HG02763 (cell line): Measurements from ENCODE around the gene EFNB1.

Experiments
- ATAC-seq: cut with Tn5 transposase; IDR thresholded peaks from one replicate; pipeline ENCODE4 v1.9.1; 2021; ENCODE audit warnings: mild to moderate bottlenecking, moderate library complexity; ENCODE audit not compliant: unreplicated experiment

Gene EFNB1

DNA sequence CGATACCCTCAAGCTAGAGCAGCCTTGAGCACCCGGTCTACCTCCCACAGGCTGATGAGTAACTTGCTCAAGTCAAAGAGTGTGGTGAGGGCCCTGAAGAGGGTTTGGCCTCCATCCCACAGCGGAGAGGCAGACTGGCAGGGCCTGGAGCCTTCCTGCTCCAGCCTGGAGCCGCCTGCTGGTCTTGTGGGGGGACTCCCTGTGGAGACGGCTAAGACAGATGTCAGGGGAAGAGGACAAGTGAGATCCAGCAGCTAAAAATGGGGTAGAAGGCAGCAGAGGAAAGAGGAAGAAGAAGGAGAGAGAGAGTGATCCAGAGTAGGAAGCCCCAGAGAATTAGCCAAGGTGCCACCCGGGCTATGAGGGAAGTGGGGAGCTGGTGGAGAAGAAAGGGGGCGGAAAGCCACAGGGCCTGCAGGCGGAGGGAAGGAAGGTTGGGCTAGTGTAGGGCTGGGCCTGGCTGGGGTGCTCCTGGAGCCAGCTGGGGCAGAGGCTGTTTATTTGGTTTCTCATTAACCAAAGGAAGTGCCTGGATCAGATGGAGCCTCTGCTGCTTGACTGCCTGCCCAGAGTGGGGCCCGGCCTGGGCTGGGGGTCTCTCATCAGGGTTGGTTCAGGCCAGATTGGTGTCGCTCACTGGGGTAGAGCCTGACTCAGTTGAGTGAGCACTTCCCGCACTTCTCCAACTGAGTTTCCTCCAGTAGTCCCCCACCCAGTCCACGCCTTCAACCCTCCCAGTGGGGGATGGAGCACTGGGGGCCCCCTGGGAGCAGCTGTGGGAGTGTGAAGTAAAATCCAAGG is 14.2 kb downstream of the EFNB1 start:
- no peak for ATAC-seq

DNA sequence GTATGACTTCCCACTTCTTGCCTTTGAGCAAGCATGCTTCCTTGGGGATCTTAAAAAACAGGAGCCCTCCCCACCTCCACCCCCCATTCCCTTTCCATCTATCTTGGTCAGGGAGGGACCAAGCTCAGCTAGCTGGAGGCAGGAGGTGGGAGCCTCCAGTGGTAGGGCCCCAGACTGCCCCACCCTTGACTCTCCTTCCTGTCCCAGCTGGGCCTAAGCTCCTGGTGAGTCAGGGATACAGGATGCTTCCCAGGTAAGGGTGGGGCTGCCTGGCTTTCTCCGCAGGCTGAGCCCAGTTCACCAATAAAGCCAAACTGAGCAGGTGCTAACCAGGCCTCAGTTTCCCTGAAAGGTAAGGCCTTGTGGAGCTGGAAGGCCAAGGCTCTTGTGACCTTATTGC is 15.2 kb downstream of the EFNB1 start:
- no peak for ATAC-seq

- no peak for ATAC-seq
Observed at GRCh38 chrX:68844581-68844980, 15.8 kb downstream of the EFNB1 start.

- ATAC-seq: no peak
Observed at GRCh38 chrX:68846536-68846935, 17.7 kb downstream of the EFNB1 start.

- no peak for ATAC-seq
Observed at GRCh38 chrX:68847172-68847571, 18.4 kb downstream of the EFNB1 start.

DNA sequence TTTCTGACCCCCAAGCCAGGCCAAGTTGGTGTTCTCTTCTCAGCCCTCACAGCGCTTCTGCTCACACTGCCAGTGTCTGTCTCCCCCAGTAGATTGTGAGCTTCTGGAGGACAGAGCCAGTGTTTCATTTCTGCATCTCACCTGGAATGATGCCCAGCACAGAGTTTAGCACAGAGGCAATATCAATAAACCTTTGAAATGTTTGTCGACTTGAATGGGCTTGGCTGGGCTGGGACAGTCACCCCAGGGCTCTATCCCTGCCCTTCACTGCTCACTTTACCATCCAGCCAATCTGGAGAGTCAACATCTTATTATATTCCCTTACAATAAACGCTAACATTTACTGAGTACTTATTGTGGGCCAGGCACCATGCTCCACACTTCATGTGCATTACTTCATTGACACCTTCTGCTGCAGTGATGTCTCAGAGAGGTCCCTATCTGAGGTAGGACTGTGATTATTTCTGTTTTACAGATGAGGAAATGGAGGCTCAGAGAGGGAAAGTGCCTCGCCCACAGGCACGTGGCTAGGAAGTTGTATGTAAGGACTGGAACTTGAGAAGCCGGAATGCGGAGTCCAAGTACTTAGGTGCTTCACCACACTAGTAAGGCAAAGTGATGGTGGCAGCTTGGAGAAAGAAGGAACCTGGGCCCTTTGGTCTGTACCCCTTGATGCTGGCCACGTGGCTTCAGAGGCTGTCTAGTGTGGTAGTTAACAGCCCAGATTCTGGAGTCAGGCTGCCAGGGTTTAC is 19.5 kb downstream of the EFNB1 start:
- no peak for ATAC-seq

DNA sequence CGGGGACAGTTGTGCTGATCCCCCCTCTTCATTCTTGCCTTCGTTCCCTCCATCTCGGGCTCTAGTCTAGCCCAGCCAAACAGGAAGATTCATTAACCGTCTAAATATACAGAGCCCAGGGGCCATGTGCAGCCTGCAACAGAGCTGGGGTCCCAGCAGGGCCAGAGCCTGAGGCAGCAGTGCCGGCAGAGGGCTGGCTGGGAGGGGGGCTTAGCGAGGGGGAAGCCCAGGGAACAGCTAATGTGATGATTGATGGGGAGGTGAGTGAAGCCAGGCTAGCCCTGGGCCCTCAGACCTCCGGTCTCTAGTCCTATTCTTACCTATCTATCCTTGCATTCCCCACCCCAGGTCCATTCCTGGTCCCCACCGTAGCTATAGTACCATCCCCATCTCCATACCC is 22.3 kb downstream of the EFNB1 start:
- ATAC-seq: no peak

DNA sequence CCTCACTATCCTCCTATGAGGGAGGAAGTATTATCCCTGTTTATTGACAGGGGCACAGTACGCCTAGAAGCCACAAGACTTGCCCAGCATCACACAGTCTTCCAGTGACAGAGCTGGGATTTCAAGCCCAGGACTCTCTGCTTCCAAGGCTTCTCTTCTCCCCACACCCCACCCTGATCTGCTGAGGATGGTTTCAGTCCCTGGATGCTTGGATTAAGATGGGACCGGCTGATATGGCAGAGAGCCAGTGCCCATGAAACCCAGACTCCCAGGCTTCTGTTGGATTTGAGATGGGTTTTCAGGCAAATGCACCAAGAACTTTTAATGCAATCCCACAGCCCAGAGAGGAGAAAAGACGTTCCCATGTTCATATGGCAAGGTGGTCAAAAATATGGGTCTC is 23.2 kb downstream of the EFNB1 start:
- ATAC-seq: no peak

- no peak for ATAC-seq
Observed at GRCh38 chrX:68853665-68854251, 24.9 kb downstream of the EFNB1 start.

- no peak for ATAC-seq
Observed at GRCh38 chrX:68865300-68865699, 36.5 kb downstream of the EFNB1 start.

GRCh38 chrX:68865926-68866325 is 37.1 kb downstream of the EFNB1 start:
- no peak for ATAC-seq

DNA sequence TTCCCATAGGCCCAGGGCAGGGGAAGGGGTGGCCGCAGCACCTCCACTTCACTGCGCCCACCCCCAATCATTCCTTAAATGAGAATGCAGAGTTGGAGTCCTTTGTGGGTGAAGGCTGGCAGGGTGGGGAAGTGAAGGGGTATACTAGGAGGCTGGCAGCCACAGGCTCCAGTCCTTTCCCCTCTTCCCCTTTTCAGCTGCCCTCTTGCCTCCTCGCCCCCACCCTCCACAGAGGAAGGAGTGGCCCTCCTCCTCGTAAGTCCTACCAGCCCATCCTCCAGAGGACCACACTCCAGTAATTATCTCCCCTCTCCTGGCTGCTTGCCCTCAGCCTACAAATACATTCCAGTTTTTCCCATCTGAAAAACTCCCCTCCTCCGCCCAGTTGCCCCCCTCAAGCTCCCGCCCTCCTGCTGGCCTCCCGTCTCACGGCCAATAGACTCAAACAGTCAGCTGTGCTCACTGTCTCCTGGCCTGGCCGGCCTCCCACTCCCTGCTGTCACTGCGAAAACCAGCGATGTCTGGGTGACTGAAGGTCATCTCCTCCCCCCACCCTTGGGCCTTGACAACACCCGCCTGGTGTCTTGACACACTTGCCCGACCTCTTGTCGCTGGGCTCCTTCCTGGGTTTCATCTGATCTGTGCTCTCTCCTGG is 38.8 kb downstream of the EFNB1 start:
- ATAC-seq: no peak

- ATAC-seq: no peak
Observed at GRCh38 chrX:68868316-68868715, 39.5 kb downstream of the EFNB1 start.

DNA sequence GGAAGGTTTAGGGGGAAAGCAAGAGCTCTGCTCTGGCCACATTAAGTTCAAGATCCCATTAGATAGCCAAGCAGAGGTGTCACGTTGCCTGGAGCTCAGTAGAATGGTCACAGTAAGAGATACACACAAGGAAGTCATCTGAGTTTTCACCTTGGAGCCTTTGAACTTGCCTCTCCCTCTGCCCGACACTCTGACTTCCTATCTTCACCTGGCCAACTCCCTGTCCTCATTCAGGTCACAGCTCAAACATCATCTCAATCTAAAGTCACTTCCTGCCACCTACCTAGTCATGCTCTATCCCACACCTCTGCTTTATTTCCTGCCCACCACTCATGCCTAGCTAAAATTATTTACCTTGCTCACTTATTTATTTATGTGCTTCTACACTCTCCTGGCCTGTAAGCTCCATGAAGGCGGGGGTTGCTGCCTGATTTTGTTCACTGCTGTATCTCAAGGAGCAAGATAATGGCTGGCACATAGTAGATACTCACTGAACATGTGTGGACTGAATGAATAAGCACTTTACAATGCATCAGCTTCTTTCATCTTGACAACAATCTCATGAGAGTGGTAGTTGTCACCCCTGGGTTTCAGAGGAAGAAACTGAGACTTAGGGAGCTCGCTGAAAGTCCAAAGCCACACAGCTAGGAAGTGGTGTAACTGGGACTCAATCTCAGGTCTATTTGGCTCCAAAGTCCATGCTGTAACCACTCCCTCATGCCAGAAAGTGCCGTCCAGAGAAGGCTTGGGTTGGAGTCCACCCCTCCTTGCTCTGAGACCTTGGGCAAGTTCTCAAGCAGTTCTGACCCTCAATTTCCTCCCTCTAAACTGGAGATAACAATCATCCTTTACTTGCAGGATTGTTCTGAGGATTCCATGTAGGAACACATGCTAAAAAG is 40.3 kb downstream of the EFNB1 start:
- ATAC-seq: no peak

DNA sequence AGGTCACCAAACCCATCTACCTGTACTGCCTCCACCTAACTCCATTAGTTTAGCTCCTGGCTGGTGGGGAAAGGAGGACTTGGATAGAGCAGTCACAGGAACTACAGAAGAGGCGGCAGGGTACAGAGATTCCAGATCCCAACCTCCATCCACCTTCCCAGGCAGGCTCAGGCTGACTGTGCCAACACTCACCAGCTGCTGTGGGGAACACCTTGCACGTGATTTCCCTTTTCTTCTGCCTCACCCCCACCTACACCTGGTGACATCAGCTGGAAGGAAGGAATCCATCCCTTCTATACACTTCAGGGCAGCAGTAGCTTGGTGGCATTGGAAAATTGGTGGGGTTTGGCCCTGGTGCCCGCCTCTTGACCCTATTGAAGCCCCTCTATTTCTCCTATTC is 41.5 kb downstream of the EFNB1 start:
- ATAC-seq: no peak

DNA sequence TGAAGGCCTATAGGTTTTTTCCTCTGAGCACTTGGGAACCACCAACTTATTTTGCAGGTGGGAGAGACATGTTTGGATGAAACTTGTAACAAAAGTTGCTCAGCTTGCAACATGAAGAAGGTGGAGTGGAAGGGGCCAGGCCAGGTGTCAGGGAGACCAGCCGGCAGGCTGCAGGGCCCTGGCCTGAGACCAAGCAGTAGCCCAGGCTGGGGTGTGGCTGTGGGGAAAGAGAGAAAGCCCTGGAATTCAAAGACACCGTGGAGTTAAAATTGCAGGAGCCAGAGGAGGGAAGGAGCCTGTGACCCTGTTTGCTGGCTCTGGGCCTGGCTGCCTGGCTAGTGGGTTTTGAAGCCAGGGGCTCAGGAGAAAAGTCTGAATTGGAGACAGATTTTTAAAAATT is 43.4 kb downstream of the EFNB1 start:
- no peak for ATAC-seq

GRCh38 chrX:68874076-68874475 is 45.3 kb downstream of the EFNB1 start:
- ATAC-seq: no peak

- ATAC-seq: no peak
Observed at GRCh38 chrX:68876731-68877130, 47.9 kb downstream of the EFNB1 start.

- ATAC-seq: no peak
Observed at GRCh38 chrX:68877606-68878005, 48.8 kb downstream of the EFNB1 start.

- no peak for ATAC-seq
Observed at GRCh38 chrX:68878977-68879645, 50.3 kb downstream of the EFNB1 start.
